ENCODE data around the gene THOC6. TPM values are rescaled to one million over a fixed set of nuclear protein-coding genes. Genes with fewer than 3 reads are reported as not detected.
"Not testable (repeated sequence)": the region's sequence is repeated elsewhere in the genome, so short reads cannot be mapped to it uniquely, and the experiment has no call there.

THOC6 gene
- total and polyA plus RNA-seq, 2 experiments from 2014 or later, result 35.6 to 79.4 TPM

DNA sequence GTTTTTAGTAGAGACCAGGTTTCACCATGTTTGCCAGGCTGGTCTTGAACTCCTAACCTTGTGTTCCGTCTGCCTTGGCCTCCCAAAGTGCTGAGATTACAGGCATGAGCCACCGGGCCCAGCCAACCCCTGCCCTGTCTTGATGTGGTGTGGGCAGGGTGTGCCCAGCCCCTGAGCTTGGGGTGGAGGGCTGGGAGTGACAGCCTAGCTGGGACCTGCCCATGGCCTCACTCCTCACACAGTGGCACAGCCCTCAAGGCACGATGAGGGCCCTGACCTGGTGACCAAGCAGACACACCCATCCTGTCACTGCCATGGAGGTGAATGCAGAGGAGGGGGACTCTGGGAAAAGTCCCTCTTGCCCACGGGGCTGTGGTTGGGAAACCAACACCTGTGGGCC lies 44.7 kb downstream of the THOC6 start:
- Histone ChIP-seq H3K79me2 (no peaks in the 10 kb centered on the region), H3K4me2 (no peak overlapping the region), H3K9me2 (replicated peaks; ENCODE audit: insufficient read depth) (no peaks in the 10 kb centered on the region), H3K27me3 (no peaks in the 10 kb centered on the region), H4K20me1 (ENCODE audit: insufficient read depth, poor library complexity, severe bottlenecking) (no peaks in the 10 kb centered on the region), H3K4me3 (no peak overlapping the region), H3K4me1 (ENCODE audit: insufficient read depth) (peaks cover 5% of the 10 kb centered on the region), H2AFZ (no peak overlapping the region), H3K36me3 (replicated peaks; ENCODE audit: insufficient read depth, low read depth) (no peaks in the 10 kb centered on the region), H3K9me3 (ENCODE audit: low read depth) (no peaks in the 10 kb centered on the region), H3K27ac (no peak overlapping the region)
- no peak for TF ChIP-seq EZH2 (IDR thresholded peaks at IDR 0.05; ENCODE audit: borderline replicate concordance)
- DNase-seq (ENCODE audit: low spot score), result no peak
- 83% methylated on average over 4 of the region's 4 CpGs for WGBS (ENCODE audit: low lambda C conversion rate, missing lambda C conversion rate)

DNA sequence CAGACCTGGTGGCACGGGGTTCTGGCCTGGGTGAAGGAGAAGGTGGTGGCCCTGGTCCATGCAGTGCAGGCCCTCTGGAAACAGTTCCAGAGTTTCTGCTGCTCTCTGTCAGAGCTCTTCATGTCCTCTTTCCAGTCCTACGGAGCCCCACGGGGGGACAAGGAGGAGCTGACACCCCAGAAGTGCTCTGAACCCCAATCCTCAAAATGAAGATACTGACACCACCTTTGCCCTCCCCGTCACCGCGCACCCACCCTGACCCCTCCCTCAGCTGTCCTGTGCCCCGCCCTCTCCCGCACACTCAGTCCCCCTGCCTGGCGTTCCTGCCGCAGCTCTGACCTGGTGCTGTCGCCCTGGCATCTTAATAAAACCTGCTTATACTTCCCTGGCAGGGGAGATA lies 45.3 kb downstream of the THOC6 start:
- not testable (repeated sequence) for H3K4me3 ChIP-seq; H4K20me1 ChIP-seq (ENCODE audit: insufficient read depth, poor library complexity, severe bottlenecking); H3K27me3 ChIP-seq; H3K4me2 ChIP-seq; DNase-seq (ENCODE audit: low spot score); H3K9me3 ChIP-seq (ENCODE audit: low read depth); H3K36me3 ChIP-seq (replicated peaks; ENCODE audit: insufficient read depth, low read depth); H3K9me2 ChIP-seq (replicated peaks; ENCODE audit: insufficient read depth); H3K4me1 ChIP-seq (ENCODE audit: insufficient read depth); H3K79me2 ChIP-seq; H2AFZ ChIP-seq; H3K27ac ChIP-seq
- WGBS (ENCODE audit: low lambda C conversion rate, missing lambda C conversion rate), result 100% methylated on average over 3 of the region's 11 CpGs

DNA sequence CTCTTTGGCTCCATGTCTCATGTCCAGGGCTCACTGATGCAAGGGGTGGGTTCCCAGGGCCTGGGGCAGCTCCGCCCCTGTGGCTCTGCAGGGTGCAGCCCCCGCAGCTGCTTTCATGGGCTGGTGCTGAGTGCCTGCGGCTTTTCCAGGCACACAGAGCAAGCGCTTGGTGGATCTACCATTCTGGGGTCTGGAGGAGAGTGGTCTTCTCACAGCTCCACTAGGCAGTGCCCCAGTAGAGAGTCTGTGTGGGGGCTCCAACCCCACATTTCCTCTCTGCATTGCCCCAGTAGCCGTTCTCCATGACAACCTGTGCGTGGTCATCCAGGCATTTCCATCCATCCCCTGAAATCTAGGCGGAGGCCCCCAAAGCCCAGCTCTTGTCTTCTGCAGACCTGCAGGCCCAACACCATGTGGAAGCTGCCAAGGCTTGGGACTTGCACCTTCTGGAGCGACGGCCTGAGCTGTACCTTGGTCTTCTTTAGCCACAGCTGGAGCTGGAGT lies 46.8 kb downstream of the THOC6 start:
- no peak overlapping the region for H3K27ac ChIP-seq
- H4K20me1 ChIP-seq (ENCODE audit: insufficient read depth, poor library complexity, severe bottlenecking), result no peaks in the 10 kb centered on the region
- no peaks in the 10 kb centered on the region for H3K4me1 ChIP-seq (ENCODE audit: insufficient read depth)
- H3K79me2 ChIP-seq, result no peaks in the 10 kb centered on the region
- no peaks in the 10 kb centered on the region for H3K9me3 ChIP-seq (ENCODE audit: low read depth)
- no peaks in the 10 kb centered on the region for H3K9me2 ChIP-seq (replicated peaks; ENCODE audit: insufficient read depth)
- H3K4me2 ChIP-seq, result no peak overlapping the region
- 86% methylated on average over 9 of the region's 9 CpGs for WGBS (ENCODE audit: low lambda C conversion rate, missing lambda C conversion rate)
- TF ChIP-seq, protein P1, sequence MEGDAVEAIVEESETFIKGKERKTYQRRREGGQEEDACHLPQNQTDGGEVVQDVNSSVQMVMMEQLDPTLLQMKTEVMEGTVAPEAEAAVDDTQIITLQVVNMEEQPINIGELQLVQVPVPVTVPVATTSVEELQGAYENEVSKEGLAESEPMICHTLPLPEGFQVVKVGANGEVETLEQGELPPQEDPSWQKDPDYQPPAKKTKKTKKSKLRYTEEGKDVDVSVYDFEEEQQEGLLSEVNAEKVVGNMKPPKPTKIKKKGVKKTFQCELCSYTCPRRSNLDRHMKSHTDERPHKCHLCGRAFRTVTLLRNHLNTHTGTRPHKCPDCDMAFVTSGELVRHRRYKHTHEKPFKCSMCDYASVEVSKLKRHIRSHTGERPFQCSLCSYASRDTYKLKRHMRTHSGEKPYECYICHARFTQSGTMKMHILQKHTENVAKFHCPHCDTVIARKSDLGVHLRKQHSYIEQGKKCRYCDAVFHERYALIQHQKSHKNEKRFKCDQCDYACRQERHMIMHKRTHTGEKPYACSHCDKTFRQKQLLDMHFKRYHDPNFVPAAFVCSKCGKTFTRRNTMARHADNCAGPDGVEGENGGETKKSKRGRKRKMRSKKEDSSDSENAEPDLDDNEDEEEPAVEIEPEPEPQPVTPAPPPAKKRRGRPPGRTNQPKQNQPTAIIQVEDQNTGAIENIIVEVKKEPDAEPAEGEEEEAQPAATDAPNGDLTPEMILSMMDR (IDR thresholded peaks at IDR 0.05; ENCODE audit: poor library complexity), result no peak
- no peak for TF ChIP-seq EZH2phosphoT487 (IDR thresholded peaks at IDR 0.05; ENCODE audit: low read depth, severe bottlenecking, unreplicated experiment)
- no peak for DNase-seq (ENCODE audit: low spot score)
- no peak overlapping the region for H2AFZ ChIP-seq
- H3K36me3 ChIP-seq (replicated peaks; ENCODE audit: insufficient read depth, low read depth), result no peaks in the 10 kb centered on the region
- H3K4me3 ChIP-seq, result no peak overlapping the region
- H3K27me3 ChIP-seq, result no peaks in the 10 kb centered on the region

DNA sequence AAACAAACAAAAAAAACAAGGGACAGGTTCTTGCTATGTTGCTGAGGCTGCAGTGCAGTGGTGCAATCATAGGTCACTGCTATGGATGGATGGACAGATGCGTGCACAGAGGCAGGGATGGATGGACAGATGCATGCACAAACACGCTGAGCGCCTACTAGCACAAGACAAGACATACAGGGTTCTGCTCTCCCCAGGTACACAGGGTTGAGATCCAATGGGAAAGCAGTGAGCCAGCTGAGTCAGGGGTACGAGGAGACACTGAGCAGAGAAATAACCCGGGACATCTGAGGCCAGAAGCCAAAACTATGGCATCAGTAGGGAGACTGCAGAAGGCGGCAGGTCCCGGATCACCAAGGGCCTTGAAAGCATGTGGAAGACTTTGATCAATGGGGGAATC lies 47.8 kb downstream of the THOC6 start:
- DNase-seq (ENCODE audit: low spot score), result no peak
- H3K27me3 ChIP-seq, result no peaks in the 10 kb centered on the region
- TF ChIP-seq EZH2phosphoT487 (IDR thresholded peaks at IDR 0.05; ENCODE audit: low read depth, severe bottlenecking, unreplicated experiment), result no peak
- TF ChIP-seq, protein P1 (IDR thresholded peaks at IDR 0.05; ENCODE audit: poor library complexity), result no peak
- TF ChIP-seq EZH2 (IDR thresholded peaks at IDR 0.05; ENCODE audit: borderline replicate concordance), result no peak
- no peaks in the 10 kb centered on the region for H3K4me1 ChIP-seq (ENCODE audit: insufficient read depth)
- H2AFZ ChIP-seq, result no peak overlapping the region
- no peak overlapping the region for H3K4me3 ChIP-seq
- no peaks in the 10 kb centered on the region for H3K79me2 ChIP-seq
- H3K36me3 ChIP-seq (replicated peaks; ENCODE audit: insufficient read depth, low read depth), result no peaks in the 10 kb centered on the region
- H3K9me2 ChIP-seq (replicated peaks; ENCODE audit: insufficient read depth), result no peaks in the 10 kb centered on the region
- no peaks in the 10 kb centered on the region for H4K20me1 ChIP-seq (ENCODE audit: insufficient read depth, poor library complexity, severe bottlenecking)
- WGBS (ENCODE audit: low lambda C conversion rate, missing lambda C conversion rate), result 91% methylated on average over 7 of the region's 7 CpGs
- H3K27ac ChIP-seq, result no peak overlapping the region
- no peaks in the 10 kb centered on the region for H3K9me3 ChIP-seq (ENCODE audit: low read depth)
- no peak overlapping the region for H3K4me2 ChIP-seq

DNA sequence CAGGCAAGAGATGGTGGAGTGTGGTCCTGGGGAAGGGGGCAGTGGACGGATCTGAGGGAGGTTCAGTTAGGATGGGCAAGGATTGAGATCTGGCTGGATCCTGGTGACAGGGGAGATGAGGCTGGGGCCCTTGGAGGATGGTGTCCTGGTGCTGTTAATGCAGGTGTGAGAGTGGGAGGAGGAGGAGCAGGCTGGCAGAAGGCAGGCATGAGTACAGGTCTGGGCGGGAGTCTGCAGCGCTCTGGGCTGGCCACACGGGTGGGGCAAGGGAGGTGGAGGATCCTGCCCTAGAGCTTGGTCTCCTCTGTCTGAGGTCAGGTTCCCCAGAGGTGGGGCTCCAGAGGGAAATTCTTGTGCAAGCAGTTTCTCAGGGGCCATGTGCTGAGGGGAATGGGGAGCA lies 48.3 kb downstream of the THOC6 start:
- H3K4me3 ChIP-seq; H2AFZ ChIP-seq; DNase-seq (ENCODE audit: low spot score); H3K27me3 ChIP-seq; H3K4me2 ChIP-seq; H3K27ac ChIP-seq; H3K4me1 ChIP-seq (ENCODE audit: insufficient read depth); H3K9me2 ChIP-seq (replicated peaks; ENCODE audit: insufficient read depth); H3K9me3 ChIP-seq (ENCODE audit: low read depth); H3K79me2 ChIP-seq; H3K36me3 ChIP-seq (replicated peaks; ENCODE audit: insufficient read depth, low read depth); H4K20me1 ChIP-seq (ENCODE audit: insufficient read depth, poor library complexity, severe bottlenecking): not testable (repeated sequence)
- WGBS (ENCODE audit: low lambda C conversion rate, missing lambda C conversion rate), result 64% methylated on average over 4 of the region's 4 CpGs

DNA sequence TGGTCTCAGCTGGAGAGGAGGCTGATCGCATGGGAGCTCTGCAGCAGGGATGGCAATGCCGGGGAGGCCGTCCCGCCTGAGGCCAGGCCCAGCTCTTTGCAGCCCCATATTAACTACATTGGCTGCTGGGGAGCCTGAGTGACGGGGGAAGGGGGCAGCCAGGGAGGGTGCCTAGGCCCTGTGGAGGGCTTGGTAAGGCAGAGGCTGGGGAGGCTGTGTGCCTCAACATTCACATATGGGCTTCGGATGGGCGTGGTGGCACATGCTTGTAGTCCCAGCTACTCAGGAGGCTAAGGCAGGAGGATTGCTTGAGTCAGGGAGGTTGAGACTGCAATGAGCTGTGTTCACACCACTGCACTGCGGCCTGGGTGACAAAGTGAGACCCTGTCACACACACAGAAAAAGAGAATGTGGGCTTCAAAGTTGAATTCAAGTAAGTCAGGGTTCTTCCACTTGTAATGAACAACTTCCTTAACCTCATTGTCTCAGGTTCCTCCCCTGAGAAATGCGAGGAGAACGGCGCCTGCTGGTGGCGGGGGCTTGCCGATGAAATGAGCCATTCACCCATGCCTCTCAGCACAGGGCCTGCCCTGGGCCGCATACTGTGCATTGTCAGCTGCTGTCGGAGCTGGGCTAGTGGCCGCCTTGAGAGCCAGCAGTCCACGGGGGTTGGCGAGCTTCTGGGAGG lies 48.9 kb downstream of the THOC6 start:
- not testable (repeated sequence) for H3K4me3 ChIP-seq; H3K27me3 ChIP-seq; H3K4me1 ChIP-seq (ENCODE audit: insufficient read depth); DNase-seq (ENCODE audit: low spot score); H3K36me3 ChIP-seq (replicated peaks; ENCODE audit: insufficient read depth, low read depth); H3K9me3 ChIP-seq (ENCODE audit: low read depth); H3K9me2 ChIP-seq (replicated peaks; ENCODE audit: insufficient read depth); H4K20me1 ChIP-seq (ENCODE audit: insufficient read depth, poor library complexity, severe bottlenecking); H3K4me2 ChIP-seq; H2AFZ ChIP-seq; H3K79me2 ChIP-seq; H3K27ac ChIP-seq
- whole genome bisulfite sequencing (ENCODE audit: low lambda C conversion rate, missing lambda C conversion rate), result 64% methylated on average over 11 of the region's 18 CpGs

Measured in hepatocyte (in vitro differentiated cells).